ENCODE data around the gene RTCB.

RTCB gene

DNA sequence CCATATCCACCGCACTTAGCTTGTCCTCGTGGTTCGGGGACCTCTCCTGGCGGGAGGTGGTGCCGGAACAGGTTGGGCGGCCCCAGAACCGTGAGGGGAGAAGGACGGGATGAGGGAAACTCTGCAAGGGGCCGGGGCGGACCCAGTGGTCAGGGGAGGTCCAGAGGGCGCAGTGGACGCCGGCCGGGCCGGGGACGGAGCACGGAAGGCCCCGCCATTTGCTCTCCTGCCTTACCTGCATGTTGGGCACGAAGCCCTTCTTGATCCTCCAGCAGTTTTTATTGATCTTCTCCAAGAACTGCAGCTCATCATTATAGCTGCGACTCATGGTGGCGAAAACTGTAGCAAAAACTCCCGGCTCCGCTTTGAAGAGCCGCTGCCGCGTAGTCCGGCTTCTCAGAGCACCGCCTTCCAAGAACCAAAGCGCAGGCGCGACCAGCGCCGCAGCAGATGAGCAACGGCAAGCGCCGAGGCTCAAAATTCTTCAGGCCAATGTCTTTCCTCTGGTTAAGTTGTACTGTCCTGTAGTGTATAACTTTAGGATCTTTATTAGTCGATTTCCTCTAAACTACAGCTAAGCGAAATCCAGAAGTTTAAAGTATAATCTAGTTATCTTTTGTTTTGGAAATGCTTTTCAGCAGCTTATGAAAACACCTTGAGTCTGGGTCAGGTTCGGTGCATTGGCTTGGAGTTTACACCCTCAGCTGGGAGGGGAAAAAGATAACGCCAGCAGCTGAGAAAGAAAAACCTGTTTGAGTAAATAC lies at the start of gene RTCB:
Gene RTCB, minus strand, starts transcription at position 419 of the 764 bp plus-strand sequence. Its CDS starts 91 bp downstream, at position 328.
- in situ Hi-C loops (cut with MboI; ENCODE audit: low sequenced_read_pairs): no loop called here

DNA sequence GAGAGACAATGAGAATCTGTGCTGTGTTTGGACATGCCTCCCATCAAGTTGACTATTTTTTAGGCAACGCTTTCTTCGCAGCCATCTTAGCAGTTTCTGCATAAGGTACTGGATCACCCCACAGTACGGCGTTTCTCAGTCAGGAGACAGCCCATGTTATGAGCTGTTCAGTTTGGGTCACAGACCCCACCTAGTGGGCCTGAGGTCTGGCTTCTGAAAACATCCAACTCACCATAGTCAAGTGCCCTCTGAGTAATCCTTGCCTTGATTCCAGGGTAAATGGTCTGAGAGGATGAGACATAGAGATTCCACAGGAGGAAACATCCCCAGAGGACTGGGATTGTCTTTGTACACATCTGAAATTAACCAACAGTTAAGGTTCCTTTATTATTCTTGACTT lies 45.0 kb upstream of the RTCB start:
- in situ Hi-C loops (cut with MboI; ENCODE audit: low sequenced_read_pairs): no loop called here

DNA sequence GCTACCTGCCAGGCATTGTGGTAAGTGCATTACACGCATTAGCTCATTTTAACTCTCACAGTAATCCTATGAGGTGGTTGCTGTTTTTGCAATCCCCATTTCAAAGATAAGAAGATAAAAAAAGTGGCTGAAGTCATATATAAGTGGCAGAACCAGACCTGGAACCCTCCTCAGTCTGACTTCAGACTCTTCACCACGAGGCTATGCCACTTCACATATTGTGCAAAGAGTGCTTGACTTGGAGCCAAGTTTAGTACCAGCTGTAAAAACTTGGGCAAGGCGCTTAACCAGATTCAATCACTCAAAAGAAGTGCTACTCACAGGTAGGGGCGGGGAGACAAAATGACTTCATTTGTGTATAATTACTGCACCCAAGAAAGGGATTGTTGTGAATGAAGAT lies 36.9 kb upstream of the RTCB start:
- in situ Hi-C loops (cut with MboI; ENCODE audit: low sequenced_read_pairs): no loop called here

DNA sequence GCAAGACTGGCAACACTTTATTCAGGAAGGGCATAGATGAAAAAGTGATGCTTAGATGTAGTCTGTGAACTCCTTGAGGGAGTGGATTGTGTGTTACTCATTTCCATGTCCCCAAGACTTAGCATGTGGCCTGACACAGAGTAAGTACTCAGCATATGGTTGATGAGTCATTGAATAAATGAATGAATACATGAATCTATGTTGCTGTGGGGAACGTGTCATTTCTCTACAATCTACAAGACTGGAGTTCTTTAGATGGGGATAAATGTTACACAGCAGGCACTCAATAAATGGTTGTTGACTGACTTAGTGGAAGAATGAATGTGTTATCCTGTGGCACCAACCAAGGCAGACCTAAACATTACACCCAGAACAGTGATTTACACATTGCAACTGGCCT lies 34.3 kb upstream of the RTCB start:
- in situ Hi-C loops (cut with MboI; ENCODE audit: low sequenced_read_pairs): no loop called here

GRCh38 chr22:32444068-32444467 lies 32.0 kb upstream of the RTCB start:
- in situ Hi-C loops (cut with MboI; ENCODE audit: low sequenced_read_pairs): no loop called here

DNA sequence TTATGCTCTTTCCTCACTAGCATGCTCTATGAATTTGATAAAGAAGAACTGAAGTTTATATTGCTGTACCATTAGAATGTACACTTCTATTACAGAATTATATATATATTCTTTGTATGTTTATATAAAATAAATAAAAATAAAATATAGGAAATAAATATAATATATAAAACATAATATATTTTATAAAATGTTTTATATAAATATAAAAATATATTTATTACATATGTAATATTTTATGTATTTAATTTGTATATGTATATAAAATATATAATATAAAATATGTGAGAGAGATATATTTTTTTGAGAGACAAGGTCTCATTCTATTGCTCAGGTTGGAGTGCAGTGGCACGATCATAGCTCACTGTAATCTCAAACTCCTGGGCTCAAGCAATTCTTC lies 18.3 kb upstream of the RTCB start:
- in situ Hi-C loops (cut with MboI; ENCODE audit: low sequenced_read_pairs): no loop called here

- in situ Hi-C loops (cut with MboI; ENCODE audit: low sequenced_read_pairs): no loop called here
Observed at GRCh38 chr22:32426881-32427280, 14.8 kb upstream of the RTCB start.

- in situ Hi-C loops (cut with MboI; ENCODE audit: low sequenced_read_pairs): no loop called here
Observed at GRCh38 chr22:32423664-32424063, 11.6 kb upstream of the RTCB start.

- in situ Hi-C loops (cut with MboI; ENCODE audit: low sequenced_read_pairs): no loop called here
Observed at GRCh38 chr22:32422062-32422461, 10.0 kb upstream of the RTCB start.

GRCh38 chr22:32421484-32421883 lies 9.4 kb upstream of the RTCB start:
- in situ Hi-C loops (cut with MboI; ENCODE audit: low sequenced_read_pairs): no loop called here

- in situ Hi-C loops (cut with MboI; ENCODE audit: low sequenced_read_pairs): no loop called here
Observed at GRCh38 chr22:32417906-32418305, 5.9 kb upstream of the RTCB start.

- in situ Hi-C loops (cut with MboI; ENCODE audit: low sequenced_read_pairs): no loop called here
Observed at GRCh38 chr22:32416556-32417085, 4.6 kb upstream of the RTCB start.

DNA sequence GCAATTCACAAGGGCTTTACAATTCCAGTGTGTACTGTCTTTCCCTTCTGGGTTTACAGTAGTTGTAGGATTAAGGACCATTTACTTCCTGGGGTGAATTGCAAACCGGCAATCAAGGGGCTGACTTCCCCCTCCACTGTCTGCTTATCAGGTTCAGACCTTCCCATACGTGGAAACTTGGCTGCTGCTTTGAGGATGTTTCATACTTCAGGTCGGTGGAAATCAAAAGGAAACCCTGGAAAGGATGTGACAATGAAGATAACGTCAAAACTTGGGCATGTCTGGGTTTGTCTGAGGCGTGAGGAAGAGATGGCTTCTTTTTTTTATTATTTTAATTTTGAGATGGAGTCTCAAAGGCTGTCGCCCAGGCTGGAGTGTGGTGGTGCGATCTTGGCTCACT lies 2.1 kb upstream of the RTCB start:
- in situ Hi-C loops (cut with MboI; ENCODE audit: low sequenced_read_pairs): no loop called here

DNA sequence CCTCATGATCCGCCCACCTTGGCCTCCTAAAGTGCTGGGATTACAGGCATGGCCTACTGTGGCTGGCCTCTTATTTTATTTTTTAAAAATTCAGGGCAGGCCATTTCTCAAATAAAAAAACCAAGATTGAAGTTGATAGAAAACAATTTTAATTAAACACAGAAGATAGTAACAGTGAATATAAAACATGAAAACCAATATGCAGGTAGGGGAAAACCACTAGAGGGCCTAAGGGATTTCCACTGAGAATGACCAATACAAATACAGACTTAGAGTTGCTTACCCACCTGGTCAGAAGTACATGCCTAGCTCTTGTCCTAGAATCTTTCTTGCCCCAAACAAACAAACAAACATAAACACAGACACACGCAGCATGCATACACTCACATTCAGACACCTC lies 1.7 kb upstream of the RTCB start:
- in situ Hi-C loops (cut with MboI; ENCODE audit: low sequenced_read_pairs): no loop called here

GRCh38 chr22:32411402-32411801 lies 645 bp downstream of the RTCB start:
- in situ Hi-C loops (cut with MboI; ENCODE audit: low sequenced_read_pairs): no loop called here

DNA sequence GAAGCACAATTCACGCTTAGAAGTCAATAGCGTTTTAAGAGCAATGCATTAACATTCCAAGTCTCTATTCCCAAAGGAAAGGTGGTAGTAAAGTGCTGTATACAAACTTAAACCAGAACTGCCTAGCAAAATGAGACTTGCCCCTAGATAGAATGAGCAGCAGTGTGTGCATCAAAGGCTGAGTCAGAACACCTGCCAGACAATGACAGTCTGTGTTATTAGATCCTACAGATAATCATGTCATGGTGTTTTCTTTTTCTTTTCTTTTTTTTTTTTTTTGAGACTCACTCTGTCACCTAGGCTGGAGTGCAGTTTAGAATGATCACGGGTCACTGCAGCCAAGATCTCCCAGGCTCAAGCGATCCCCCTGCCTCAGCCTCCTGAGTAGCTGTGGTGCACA lies 1.6 kb downstream of the RTCB start:
- in situ Hi-C loops (cut with MboI; ENCODE audit: low sequenced_read_pairs): no loop called here

DNA sequence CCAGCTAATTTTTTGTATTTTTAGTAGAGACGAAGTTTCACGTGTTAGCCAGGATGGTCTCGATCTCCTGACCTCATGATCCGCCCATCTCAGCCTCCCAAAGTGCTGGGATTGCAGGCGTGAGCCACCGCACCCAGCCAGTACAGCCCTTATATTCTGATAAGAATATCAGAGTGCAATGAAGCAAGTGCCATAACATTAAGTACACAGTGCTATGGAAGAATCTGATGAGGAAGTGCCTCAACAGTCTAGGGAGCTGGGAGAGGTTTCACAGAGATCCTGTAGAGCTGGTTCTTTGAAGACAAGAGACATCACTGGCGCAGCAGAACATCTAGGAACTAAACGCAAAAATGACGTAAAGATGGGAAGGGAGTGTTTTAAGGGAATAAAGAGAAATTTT lies 2.1 kb downstream of the RTCB start:
- in situ Hi-C loops (cut with MboI; ENCODE audit: low sequenced_read_pairs): no loop called here

DNA sequence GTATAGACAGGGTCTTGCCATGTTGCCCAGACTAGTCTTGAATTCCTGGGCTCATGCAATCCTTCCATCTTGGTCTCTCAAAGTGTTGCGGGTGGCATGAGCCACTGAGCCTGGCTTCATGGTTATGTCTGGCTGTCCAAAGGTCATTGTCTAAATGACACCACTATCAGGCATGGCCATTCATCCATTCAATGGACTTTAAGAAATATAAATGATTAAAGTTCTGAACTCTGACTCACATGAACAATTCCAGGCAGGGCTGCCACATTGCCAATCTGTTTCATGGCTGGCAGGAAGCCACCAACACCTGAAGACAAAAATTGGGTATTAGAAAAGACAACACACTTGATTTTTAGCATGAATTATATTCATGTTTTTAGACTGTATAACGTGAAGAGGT lies 4.1 kb downstream of the RTCB start:
- in situ Hi-C loops (cut with MboI; ENCODE audit: low sequenced_read_pairs): no loop called here

GRCh38 chr22:32407312-32407711 lies 4.7 kb downstream of the RTCB start:
- in situ Hi-C loops (cut with MboI; ENCODE audit: low sequenced_read_pairs): no loop called here

GRCh38 chr22:32404021-32404420 lies 8.0 kb downstream of the RTCB start:
- in situ Hi-C loops (cut with MboI; ENCODE audit: low sequenced_read_pairs): no loop called here

DNA sequence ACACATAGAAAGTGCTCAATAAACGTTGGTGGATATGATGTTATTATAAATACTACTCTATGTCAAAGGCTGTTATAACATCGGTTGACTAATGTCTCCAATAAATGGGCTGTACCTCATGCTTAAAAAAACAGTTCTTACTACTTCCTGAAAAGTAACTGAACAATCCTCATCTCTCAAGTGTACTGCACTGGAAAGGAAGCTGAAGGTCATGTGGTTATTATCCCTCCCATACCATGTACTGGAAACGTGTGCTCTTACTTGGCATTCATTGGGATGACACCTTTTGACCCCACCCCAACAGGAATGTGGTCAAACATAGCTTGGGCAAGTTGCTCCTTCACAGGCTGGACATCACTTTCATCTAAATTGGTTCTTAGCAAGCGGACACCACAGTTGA lies 10.6 kb downstream of the RTCB start:
- in situ Hi-C loops (cut with MboI; ENCODE audit: low sequenced_read_pairs): no loop called here

DNA sequence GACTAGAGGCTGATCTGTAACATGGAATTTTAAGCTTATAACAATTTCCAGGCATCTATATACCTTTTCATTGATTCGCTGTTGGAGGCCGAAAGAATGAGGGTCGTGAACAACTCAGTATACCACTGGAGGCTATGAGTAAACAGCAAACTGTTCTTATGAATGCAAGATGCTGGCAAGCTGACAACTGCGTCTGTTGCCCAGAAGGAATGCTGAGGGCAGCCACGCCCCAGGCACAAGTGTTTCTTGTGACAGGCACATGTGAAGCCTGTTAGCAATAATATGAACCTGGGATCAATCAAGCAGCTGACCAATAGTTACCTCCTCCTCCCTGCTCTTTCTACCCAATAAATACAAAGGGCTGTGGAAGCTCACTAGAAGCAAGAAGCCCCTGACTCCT lies 15.3 kb downstream of the RTCB start:
- in situ Hi-C loops (cut with MboI; ENCODE audit: low sequenced_read_pairs): no loop called here

DNA sequence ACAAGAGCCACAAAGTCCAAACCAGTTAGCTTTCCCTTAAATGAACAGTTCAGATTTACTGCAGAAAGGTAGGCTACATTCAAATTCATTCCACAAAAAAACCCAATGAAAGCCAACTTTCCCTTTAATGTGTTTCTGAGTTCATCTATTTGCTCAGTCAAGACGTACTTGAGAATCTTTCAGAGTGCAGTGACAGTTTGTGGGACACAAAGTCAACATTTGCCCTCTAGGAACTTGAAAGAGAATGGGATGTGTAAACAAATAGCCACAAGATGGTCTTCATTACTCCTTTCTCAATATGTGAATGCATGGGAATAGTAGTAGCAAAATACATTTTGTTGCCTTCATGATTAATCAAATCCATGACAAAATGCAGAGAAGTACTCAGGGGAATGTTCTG lies 15.8 kb downstream of the RTCB start:
- in situ Hi-C loops (cut with MboI; ENCODE audit: low sequenced_read_pairs): no loop called here
